H1 (cell line): ENCODE measurements around the gene CXXC5. TPM values are rescaled to one million over a fixed set of nuclear protein-coding genes. Genes with fewer than 3 reads are reported as not detected.

Experiments
- FOSL1 ChIP-seq: IDR thresholded peaks from 2 replicates; pipeline ENCODE4 v1.6.1; 2011; ENCODE audit warnings: mild to moderate bottlenecking, low read depth, low read length, moderate library complexity; ENCODE audit not compliant: insufficient read depth
- polyA plus RNA-seq, 7 experiments: library from polyadenylated mRNA; depleted of rRNA in 3 of 7; stranded (reverse) in 5 of 7; unstranded in 2 of 7; fragments of >200 nt in 5 of 7; fragments of 200-250 nt in 2 of 7; gene quantifications; 1 replicate in 5 of 7; 2 replicates in 1 of 7; 4 replicates in 1 of 7; pipeline versions ENCODE4 v1.2.1 to v1.2.3, GENCODE V29; 2011 to 2013; ENCODE audit warnings: missing spikeins in 2 of 7, mixed read lengths in 2 of 7
- total RNA-seq: library from RNA; stranded (reverse); fragmentation: NEBNext Ultra II Directional; extraction: Animal tissue kit (Norgen Biotek cat#: 25700); gene quantifications from 2 replicates; pipeline ENCODE4 v1.2.1, GENCODE V29; 2021

The CXXC5 gene
- total and polyA plus RNA-seq, 2 of the 8 experiments (the other 6 are each of a cell fraction or from before 2014, with no cell fraction given): 61.4 to 74.0 TPM

- no peak for TF ChIP-seq FOSL1
Observed at GRCh38 chr5:139723986-139724587, 75.9 kb downstream of the CXXC5 start (continued).
